ENCODE measurements around the gene NOX5. TPM values are rescaled to one million over a fixed set of nuclear protein-coding genes. Genes with fewer than 3 reads are reported as not detected.

NOX5 gene
- total RNA-seq, 2 donors from 2014 or later = 0.54 to 0.92 TPM

DNA sequence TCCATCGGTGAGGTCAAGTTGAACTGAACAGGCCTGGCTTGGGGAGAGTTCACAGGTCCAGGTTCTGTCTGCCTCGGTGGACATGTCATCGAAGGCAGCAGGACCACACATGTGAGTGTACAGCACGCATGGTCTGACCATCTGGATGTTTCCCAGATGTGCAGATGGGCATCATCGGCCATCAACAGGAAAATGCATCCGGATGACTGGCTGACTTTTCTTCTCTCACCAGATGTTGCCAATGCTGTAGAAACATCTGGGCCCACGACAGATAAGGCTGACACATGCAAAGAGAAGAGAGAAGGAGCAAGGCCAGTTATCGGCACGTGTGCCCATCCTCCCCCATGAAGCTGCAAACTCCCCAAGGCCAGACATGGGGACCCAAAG lies 45.1 kb downstream of the NOX5 start:
- TF ChIP-seq, protein P1, sequence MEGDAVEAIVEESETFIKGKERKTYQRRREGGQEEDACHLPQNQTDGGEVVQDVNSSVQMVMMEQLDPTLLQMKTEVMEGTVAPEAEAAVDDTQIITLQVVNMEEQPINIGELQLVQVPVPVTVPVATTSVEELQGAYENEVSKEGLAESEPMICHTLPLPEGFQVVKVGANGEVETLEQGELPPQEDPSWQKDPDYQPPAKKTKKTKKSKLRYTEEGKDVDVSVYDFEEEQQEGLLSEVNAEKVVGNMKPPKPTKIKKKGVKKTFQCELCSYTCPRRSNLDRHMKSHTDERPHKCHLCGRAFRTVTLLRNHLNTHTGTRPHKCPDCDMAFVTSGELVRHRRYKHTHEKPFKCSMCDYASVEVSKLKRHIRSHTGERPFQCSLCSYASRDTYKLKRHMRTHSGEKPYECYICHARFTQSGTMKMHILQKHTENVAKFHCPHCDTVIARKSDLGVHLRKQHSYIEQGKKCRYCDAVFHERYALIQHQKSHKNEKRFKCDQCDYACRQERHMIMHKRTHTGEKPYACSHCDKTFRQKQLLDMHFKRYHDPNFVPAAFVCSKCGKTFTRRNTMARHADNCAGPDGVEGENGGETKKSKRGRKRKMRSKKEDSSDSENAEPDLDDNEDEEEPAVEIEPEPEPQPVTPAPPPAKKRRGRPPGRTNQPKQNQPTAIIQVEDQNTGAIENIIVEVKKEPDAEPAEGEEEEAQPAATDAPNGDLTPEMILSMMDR (IDR thresholded peaks at IDR 0.05) = no peak
- H3K27ac ChIP-seq = no peak overlapping the region
- H3K4me3 ChIP-seq = no peak overlapping the region
- no peaks in the 10 kb centered on the region for H3K36me3 ChIP-seq
- DNase-seq (ENCODE audit: low spot score) = no peak
- H3K4me1 ChIP-seq (ENCODE audit: control insufficient read depth in 1 of 2, low read depth in 2 of 2) = no peaks in the 10 kb centered on the region
- no peak for ATAC-seq (ENCODE audit: insufficient number of reproducible peaks, low FRiP score, low read depth)
- H3K27me3 ChIP-seq (replicated peaks; ENCODE audit: insufficient read depth) = no peaks in the 10 kb centered on the region
- no peaks in the 10 kb centered on the region for H3K9me3 ChIP-seq

DNA sequence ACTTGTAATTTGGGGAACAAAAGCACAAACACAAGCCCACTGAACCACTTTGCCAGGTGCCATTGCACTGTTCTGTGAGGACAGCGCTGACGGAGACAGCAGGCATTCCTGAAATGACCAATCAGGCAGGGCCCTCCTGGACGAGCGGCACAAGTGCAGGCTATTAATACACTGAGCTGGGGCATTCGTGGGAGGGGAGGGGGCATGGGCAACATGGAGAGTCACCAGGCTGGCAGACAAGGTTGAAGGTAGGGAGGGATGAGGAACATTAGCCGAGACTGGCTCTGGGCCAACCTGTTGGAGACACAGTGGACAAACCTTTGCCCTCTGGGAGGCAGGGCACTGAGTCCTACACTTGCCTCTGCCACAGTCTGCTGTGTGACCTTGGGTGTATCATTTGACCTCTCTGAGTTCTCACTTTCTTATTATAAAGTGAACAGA lies 45.6 kb downstream of the NOX5 start:
- Histone ChIP-seq H3K27ac (no peak overlapping the region), H3K4me1 (ENCODE audit: control insufficient read depth in 1 of 2, low read depth in 2 of 2) (no peaks in the 10 kb centered on the region), H3K9me3 (no peaks in the 10 kb centered on the region), H3K27me3 (replicated peaks; ENCODE audit: insufficient read depth) (no peaks in the 10 kb centered on the region), H3K4me3 (no peak overlapping the region), H3K36me3 (no peaks in the 10 kb centered on the region)
- TF ChIP-seq, protein P1 (IDR thresholded peaks at IDR 0.05) = no peak
- ATAC-seq (ENCODE audit: insufficient number of reproducible peaks, low FRiP score, low read depth) (no peak), DNase-seq (ENCODE audit: low spot score) (no peak)

DNA sequence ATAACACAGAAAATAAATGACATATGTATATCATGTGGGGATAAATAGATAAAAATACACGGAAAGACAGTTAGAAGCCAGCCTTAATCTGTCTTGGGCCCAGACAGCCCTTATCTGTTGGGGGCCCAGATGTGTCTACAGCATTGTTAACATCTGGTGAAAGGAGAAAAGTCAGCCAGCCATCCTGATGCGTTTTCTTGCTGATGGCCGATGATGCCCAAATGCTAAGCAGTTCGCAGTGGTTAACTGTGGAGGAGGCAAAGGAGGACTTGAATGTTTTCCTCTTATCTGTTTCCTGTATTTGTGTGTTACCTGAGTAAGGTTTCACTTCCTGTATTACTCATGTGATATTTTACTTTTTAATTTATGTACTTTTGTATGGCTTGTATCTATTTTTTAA lies 46.2 kb downstream of the NOX5 start:
- no peaks in the 10 kb centered on the region for H3K27me3 ChIP-seq (replicated peaks; ENCODE audit: insufficient read depth)
- H3K4me3 ChIP-seq = no peak overlapping the region
- H3K27ac ChIP-seq = no peak overlapping the region
- TF ChIP-seq, protein P1 (IDR thresholded peaks at IDR 0.05) = no peak
- DNase-seq (ENCODE audit: low spot score) (no peak), ATAC-seq (ENCODE audit: insufficient number of reproducible peaks, low FRiP score, low read depth) (no peak)
- no peaks in the 10 kb centered on the region for H3K9me3 ChIP-seq
- no peaks in the 10 kb centered on the region for H3K36me3 ChIP-seq
- no peaks in the 10 kb centered on the region for H3K4me1 ChIP-seq (ENCODE audit: control insufficient read depth in 1 of 2, low read depth in 2 of 2)

DNA sequence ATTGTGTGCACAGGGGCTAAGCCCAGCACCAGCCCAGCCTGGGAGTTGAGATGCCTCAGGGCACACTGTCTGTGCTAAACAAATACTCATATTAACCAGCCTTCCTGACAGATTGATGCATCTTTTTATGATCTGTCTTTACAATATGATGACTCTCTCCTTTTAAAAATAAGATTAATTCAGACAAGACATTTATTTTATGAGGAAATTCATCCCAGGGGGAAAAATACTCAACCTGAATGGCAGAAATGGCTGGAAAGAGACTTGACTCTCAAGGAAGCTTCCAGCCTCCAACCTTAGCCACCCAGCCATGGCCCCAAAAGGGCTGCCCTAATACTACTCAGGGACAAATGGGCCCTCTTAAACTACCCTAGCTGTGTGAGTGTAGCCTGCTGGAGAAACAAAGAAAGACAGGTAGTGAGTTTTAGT lies 46.9 kb downstream of the NOX5 start:
- DNase-seq (ENCODE audit: low spot score) (no peak), ATAC-seq (ENCODE audit: insufficient number of reproducible peaks, low FRiP score, low read depth) (no peak)
- Histone ChIP-seq H3K4me3 (no peak overlapping the region), H3K27me3 (replicated peaks; ENCODE audit: insufficient read depth) (no peaks in the 10 kb centered on the region), H3K27ac (no peak overlapping the region), H3K9me3 (no peaks in the 10 kb centered on the region), H3K36me3 (no peaks in the 10 kb centered on the region), H3K4me1 (ENCODE audit: control insufficient read depth in 1 of 2, low read depth in 2 of 2) (no peaks in the 10 kb centered on the region)
- TF ChIP-seq, protein P1 (IDR thresholded peaks at IDR 0.05) = no peak

DNA sequence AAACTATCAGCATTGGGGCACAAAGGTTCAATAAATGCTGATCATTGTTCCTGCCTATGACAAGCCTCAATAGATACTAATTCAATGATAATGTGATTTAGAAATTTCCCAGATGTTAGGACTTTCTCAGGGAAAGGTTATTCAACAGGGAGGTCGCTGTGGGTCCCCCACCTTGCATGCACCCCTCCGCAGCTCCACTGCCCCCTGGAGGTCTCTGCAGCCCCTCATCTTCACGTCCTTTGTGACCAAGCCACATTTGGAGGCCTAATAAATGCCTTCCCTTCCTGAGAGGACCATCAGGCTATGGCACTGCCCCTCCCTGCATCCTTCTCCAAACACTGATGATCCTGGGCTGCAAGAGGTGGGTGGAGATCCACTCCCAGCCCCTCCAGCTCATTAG lies 50.2 kb downstream of the NOX5 start:
- H3K36me3 ChIP-seq = no peaks in the 10 kb centered on the region
- DNase-seq (ENCODE audit: low spot score) (no peak), ATAC-seq (ENCODE audit: insufficient number of reproducible peaks, low FRiP score, low read depth) (no peak)
- H3K27me3 ChIP-seq (replicated peaks; ENCODE audit: insufficient read depth) = no peaks in the 10 kb centered on the region
- TF ChIP-seq, protein P1 (IDR thresholded peaks at IDR 0.05) = no peak
- no peak overlapping the region for H3K4me3 ChIP-seq
- no peaks in the 10 kb centered on the region for H3K9me3 ChIP-seq
- H3K4me1 ChIP-seq (ENCODE audit: control insufficient read depth in 1 of 2, low read depth in 2 of 2) = no peaks in the 10 kb centered on the region
- H3K27ac ChIP-seq = no peak overlapping the region
